Smooth muscle cell (in vitro differentiated cells): Measurements from ENCODE around the gene PRKAG2. TPM values are rescaled to one million over a fixed set of nuclear protein-coding genes. Genes with fewer than 3 reads are reported as not detected.

ENCODE experiments used
- DNase-seq: peaks from one replicate; lab custom pipeline; 2025; ENCODE audit not compliant: unreplicated experiment; lab: John Stamatoyannopoulos, UW
- H2AFZ ChIP-seq: fragments of 200-600 bp; sonication (generic); 2 replicates; pipeline ENCODE4 v1.6.0; 2016; ENCODE audit warnings: antibody characterized with exemption, low read depth, mild to moderate bottlenecking
- H3F3A ChIP-seq: fragments of 200-600 bp; sonication (generic); 2 replicates; pipeline ENCODE4 v1.6.0; 2017; ENCODE audit warnings: antibody characterized with exemption, low read depth
- H3K27ac ChIP-seq: fragments of 200-600 bp; sonication (generic); 2 replicates; pipeline ENCODE4 v1.5.1; 2016; ENCODE audit warnings: low read depth, mild to moderate bottlenecking
- H3K27me3 ChIP-seq: fragments of 200-600 bp; sonication (generic); 2 replicates; pipeline ENCODE4 v1.6.1; 2016; ENCODE audit warnings: low read depth, mild to moderate bottlenecking
- H3K36me3 ChIP-seq: fragments of 200-600 bp; sonication (generic); 2 replicates; pipeline ENCODE4 v1.5.1; 2016; ENCODE audit warnings: low read depth
- H3K4me1 ChIP-seq: fragments of 200-600 bp; sonication (generic); 2 replicates; pipeline ENCODE4 v1.5.1; 2016; ENCODE audit warnings: low read depth
- H3K4me2 ChIP-seq: fragments of 200-600 bp; sonication (generic); 2 replicates; pipeline ENCODE4 v1.6.0; 2016; ENCODE audit warnings: mild to moderate bottlenecking
- H3K4me3 ChIP-seq: fragments of 200-600 bp; sonication (generic); 2 replicates; pipeline ENCODE4 v1.5.1; 2016; ENCODE audit warnings: mild to moderate bottlenecking
- H3K79me2 ChIP-seq: fragments of 200-600 bp; sonication (generic); 2 replicates; pipeline ENCODE4 v1.6.0; 2016; ENCODE audit warnings: low read depth, mild to moderate bottlenecking
- H3K9ac ChIP-seq: fragments of 200-600 bp; sonication (generic); 2 replicates; pipeline ENCODE4 v1.6.0; 2016; ENCODE audit warnings: low read depth
- H3K9me3 ChIP-seq: fragments of 200-600 bp; sonication (generic); replicated peaks from 2 replicates; pipeline ENCODE4 v1.5.1; 2016; ENCODE audit warnings: low read depth
- H4K20me1 ChIP-seq: fragments of 200-600 bp; sonication (generic); 2 replicates; pipeline ENCODE4 v1.6.0; 2016; ENCODE audit warnings: low read depth
- CTCF ChIP-seq: fragments of 200-600 bp; sonication (generic); IDR thresholded peaks from 2 replicates; pipeline ENCODE4 v1.5.1; 2017; ENCODE audit warnings: borderline replicate concordance, mild to moderate bottlenecking, antibody characterized with exemption; ENCODE audit not compliant: insufficient read depth, poor library complexity, severe bottlenecking
- WGBS: methylation state at CpG from one replicate; pipeline ENCODE4 v1.1.7; 2016; ENCODE audit warnings: low lambda C conversion rate; 5-methylcytosine and 5-hydroxymethylcytosine counted together
- polyA plus RNA-seq: library from polyadenylated mRNA; unstranded; fragments of >200 nt; fragmentation: Nextera tagmentation; extraction: Ambion mirVana; gene quantifications from 2 replicates; pipeline ENCODE4 v1.2.1, GENCODE V29; 2016
- total RNA-seq: library from RNA; depleted of rRNA; stranded (reverse); fragments of >200 nt; gene quantifications from 2 replicates; pipeline ENCODE4 v1.2.3, GENCODE V29; 2014

Gene PRKAG2
- total and polyA plus RNA-seq, 2 experiments from 2014 or later: 3.5 to 3.9 TPM

- 98% methylated on average over 1 of the region's 1 CpG for WGBS
- H3K9me3 ChIP-seq: no peaks in the 10 kb centered on the region
- no peak overlapping the region for H3K4me3 ChIP-seq
- H3K4me1 ChIP-seq: peaks cover 10% of the 10 kb centered on the region
- H3K36me3 ChIP-seq: no peaks in the 10 kb centered on the region
- no peak overlapping the region for H2AFZ ChIP-seq
- H3K4me2 ChIP-seq: no peak overlapping the region
- no peak overlapping the region for H3K27ac ChIP-seq
- H3K79me2 ChIP-seq: peaks cover 16% of the 10 kb centered on the region
- H4K20me1 ChIP-seq: no peaks in the 10 kb centered on the region
- no peak for TF ChIP-seq CTCF
- H3K9ac ChIP-seq: no peak overlapping the region
- no peak for DNase-seq
- H3K27me3 ChIP-seq: no peaks in the 10 kb centered on the region
- H3F3A ChIP-seq: peaks cover 4% of the 10 kb centered on the region
Observed at GRCh38 chr7:151633516-151633812, 243.5 kb downstream of the PRKAG2 start.

GRCh38 chr7:151632750-151633515 is 244.0 kb downstream of the PRKAG2 start:
- 19% methylated on average over 28 of the region's 28 CpGs for WGBS
- Histone ChIP-seq H4K20me1 (no peaks in the 10 kb centered on the region), H2AFZ (peak overlapping the region; percentile 93), H3F3A (peaks cover 4% of the 10 kb centered on the region), H3K4me2 (peak overlapping the region; percentile 88), H3K4me1 (peaks cover 10% of the 10 kb centered on the region), H3K9me3 (no peaks in the 10 kb centered on the region), H3K27ac (peak overlapping the region; percentile 19), H3K27me3 (no peaks in the 10 kb centered on the region), H3K9ac (no peak overlapping the region), H3K36me3 (no peaks in the 10 kb centered on the region), H3K79me2 (peaks cover 21% of the 10 kb centered on the region), H3K4me3 (peak overlapping the region; percentile 60)
- no peak for TF ChIP-seq CTCF
- no peak for DNase-seq

GRCh38 chr7:151631953-151632749 is 244.8 kb downstream of the PRKAG2 start:
- Histone ChIP-seq H3K4me1 (peaks cover 10% of the 10 kb centered on the region), H3K4me2 (peak overlapping the region; percentile 95), H3K27ac (peak overlapping the region; percentile 19), H2AFZ (peak overlapping the region; percentile 98), H3K9ac (peak overlapping the region; percentile 68), H4K20me1 (no peaks in the 10 kb centered on the region), H3F3A (peaks cover 4% of the 10 kb centered on the region), H3K36me3 (no peaks in the 10 kb centered on the region), H3K4me3 (peak overlapping the region; percentile 92), H3K27me3 (no peaks in the 10 kb centered on the region), H3K79me2 (peaks cover 23% of the 10 kb centered on the region), H3K9me3 (no peaks in the 10 kb centered on the region)
- 0% methylated on average over 4 of the region's 111 CpGs for WGBS
- peak; percentile 32 for TF ChIP-seq CTCF
- peak; percentile 50 for DNase-seq
